NCI-H2107 (cell line): Measurements from ENCODE around the gene ILF3.
"Not testable (repeated sequence)": the region's sequence is repeated elsewhere in the genome, so short reads cannot be mapped to it uniquely, and the experiment has no call there.

ENCODE experiments used
- DNase-seq: peaks from one replicate; lab custom pipeline; 2025; lab: John Stamatoyannopoulos, UW

The ILF3 gene

DNA sequence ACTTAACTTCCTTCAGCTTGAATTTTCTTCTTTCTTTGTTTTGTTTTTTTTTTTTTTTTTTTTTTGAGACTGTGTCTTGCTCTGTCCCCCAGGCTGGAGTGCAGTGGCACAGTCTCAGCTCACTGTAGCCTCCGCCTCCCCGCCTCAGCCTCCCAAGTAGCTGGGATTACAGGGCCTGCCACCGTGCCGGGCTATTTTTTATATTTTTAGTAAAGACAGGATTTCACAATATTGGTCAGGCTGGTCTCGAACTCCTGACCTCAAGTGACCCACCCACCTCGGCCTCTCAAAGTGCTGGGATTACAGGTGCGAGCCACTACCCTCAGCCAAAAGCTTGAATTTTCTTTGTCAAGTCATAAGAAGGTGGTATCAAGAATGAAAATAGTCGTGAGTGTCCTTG lies 21.1 kb downstream of the ILF3 start:
- DNase-seq: not testable (repeated sequence)

- no peak for DNase-seq
These were observed 23.6 kb downstream of the ILF3 start for GRCh38 chr19:10677751-10678150.

DNA sequence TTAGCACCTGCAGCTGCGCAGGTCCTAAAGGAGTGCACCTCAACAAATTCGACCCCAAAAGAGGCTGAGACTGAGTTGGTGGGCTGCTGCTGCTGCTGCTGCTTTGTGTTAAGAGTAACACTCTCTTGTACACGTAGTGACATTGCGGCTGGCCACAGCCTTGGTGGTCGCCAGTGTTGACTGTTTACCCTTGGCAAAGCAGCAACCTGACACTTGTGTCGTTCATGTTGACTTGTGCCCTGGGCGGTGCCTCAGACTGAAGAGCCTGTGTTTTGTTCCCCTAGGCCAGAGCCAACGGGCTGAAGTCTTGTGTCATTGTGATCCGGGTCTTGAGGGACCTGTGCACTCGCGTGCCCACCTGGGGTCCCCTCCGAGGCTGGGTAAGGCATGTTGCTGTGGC lies 24.7 kb downstream of the ILF3 start:
- no peak for DNase-seq

- no peak for DNase-seq
These were observed 25.6 kb downstream of the ILF3 start for GRCh38 chr19:10679743-10680142.

GRCh38 chr19:10680545-10681135 lies 26.5 kb downstream of the ILF3 start:
- no peak for DNase-seq

- DNase-seq: no peak
These were observed 27.5 kb downstream of the ILF3 start for GRCh38 chr19:10681658-10682057.

GRCh38 chr19:10682397-10683063 lies 28.4 kb downstream of the ILF3 start:
- DNase-seq: no peak

DNA sequence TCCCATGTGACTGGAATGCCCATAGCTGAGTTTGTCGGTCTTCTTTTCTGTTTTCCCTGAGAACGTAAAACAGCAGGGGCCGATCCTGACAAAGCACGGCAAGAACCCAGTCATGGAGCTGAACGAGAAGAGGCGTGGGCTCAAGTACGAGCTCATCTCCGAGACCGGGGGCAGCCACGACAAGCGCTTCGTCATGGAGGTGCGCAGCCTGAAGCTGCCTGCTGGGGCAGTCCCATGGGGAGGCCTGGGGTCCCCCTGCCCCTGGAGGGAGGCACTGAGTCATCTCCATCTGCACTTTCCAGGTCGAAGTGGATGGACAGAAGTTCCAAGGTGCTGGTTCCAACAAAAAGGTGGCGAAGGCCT lies 28.9 kb downstream of the ILF3 start:
- DNase-seq: no peak

- DNase-seq: no peak
These were observed 29.4 kb downstream of the ILF3 start for GRCh38 chr19:10683582-10683981.

DNA sequence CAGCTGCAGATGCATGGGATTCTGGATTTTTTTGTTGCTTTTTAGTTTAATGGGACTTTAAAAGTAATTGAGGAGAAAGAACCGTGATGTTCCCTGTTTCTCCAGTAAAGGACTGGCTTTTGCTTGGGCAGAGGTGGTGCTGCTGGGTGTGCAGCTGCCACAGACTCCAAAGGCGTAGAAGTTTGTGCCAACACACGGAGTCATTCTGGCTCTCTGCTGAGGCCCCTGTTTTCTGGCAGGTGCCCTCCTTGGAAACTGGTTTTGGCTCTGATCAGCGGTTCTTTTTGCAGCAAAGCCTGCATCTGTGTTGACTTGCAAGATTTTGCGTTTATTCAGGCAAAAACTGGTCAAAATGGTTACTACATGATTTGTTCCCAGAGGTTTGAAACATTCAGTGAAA lies 31.1 kb downstream of the ILF3 start:
- no peak for DNase-seq

- DNase-seq: no peak
These were observed 32.0 kb downstream of the ILF3 start for GRCh38 chr19:10686193-10686592.

GRCh38 chr19:10686661-10687517 lies 32.7 kb downstream of the ILF3 start:
- no peak for DNase-seq

DNA sequence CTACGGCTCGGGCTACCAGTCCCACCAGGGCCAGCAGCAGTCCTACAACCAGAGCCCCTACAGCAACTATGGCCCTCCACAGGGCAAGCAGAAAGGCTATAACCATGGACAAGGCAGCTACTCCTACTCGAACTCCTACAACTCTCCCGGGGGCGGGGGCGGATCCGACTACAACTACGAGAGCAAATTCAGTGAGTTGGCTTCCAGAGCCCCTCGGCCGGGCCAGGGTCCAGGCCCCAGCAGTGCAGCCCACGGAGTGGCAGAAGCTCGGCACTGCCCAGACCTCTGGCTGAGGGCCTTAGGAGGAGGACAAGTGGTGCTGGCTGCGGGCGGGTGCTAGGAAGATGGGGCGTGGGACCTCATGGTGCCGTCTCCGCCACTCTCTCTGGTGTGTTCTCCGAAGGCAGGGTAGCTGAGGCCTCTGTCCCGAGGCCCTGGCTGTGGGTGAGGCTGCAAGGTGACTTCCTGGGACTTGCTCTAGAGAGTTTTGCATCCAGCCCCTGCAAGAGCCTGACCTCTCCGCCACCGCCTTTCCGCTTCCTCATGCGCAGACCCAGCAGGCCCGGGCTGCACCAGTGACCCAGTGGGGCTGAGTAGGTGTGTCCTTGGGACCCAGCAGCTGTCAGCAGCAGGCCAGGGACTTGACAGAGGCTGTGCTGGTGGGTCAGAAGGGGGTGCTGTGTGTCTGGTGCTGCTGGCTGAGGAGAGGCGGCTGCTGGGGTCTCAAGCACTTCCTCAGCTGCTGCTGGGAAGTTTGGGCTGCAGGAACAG lies 33.6 kb downstream of the ILF3 start:
- DNase-seq: no peak

DNA sequence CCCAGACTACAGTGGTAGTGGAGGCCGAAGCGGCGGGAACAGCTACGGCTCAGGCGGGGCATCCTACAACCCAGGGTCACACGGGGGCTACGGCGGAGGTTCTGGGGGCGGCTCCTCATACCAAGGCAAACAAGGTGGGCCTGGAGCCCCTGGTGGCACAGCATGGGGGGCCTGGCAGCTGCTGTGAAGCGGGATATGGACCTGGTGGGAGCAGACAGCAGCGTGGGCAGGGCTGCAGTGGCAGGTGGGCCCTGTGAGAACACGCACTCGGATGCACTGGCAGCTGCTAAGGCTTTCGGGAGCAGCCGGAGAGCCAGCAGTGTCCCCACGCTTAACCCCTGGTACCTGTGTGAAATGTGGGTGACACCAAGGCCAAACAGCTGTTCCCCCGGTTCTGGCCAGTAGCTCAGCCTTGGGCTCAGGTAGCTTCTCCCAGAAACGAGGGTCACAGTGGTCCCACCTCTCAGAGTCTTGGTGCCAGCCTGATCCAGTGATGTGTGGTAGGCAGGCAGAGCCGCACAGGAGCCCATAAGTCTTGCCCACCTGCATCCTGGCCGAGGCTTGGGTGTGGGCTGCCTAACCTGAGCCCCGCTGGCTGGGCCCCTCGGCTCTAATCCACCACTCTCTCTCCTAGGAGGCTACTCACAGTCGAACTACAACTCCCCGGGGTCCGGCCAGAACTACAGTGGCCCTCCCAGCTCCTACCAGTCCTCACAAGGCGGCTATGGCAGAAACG lies 34.6 kb downstream of the ILF3 start:
- no peak for DNase-seq

GRCh38 chr19:10690341-10690781 lies 36.2 kb downstream of the ILF3 start:
- no peak for DNase-seq

- DNase-seq: no peak
These were observed 37.2 kb downstream of the ILF3 start for GRCh38 chr19:10691178-10691881.

DNA sequence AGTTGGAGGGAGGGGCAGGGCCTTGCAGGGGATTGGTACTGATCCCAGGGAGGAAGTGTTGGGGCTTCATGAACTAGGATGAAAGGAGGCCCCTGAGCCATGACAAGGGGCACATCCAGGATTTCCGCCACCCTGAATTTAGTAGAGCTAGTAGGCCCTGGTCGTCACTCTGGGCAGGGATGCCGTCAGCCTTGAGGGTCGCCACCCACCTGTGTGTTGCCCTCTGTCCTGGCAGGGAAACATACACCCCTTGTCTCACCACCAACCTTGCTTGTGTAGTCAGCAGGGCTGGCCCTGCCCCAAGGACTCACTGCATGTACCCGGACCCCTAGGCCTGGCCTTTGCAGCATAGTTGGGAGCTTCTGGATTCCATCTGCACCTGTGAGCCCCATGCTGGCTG lies 37.7 kb downstream of the ILF3 start:
- no peak for DNase-seq

GRCh38 chr19:10692673-10693264 lies 38.6 kb downstream of the ILF3 start:
- no peak for DNase-seq

- DNase-seq: no peak
These were observed 40.7 kb downstream of the ILF3 start for GRCh38 chr19:10694706-10695307.
